ENCODE results near the gene EIF2AK2.
"Not testable (repeated sequence)": the region's sequence is repeated elsewhere in the genome, so short reads cannot be mapped to it uniquely, and the experiment has no call there.

EIF2AK2 gene

GRCh38 chr2:37156857-37157714, at the start of gene EIF2AK2:
TSS of gene EIF2AK2 (minus strand) at chr2:37156980. CDS start at chr2:37147806, 9,174 bp downstream.
- peak; percentile 82 for DNase-seq

GRCh38 chr2:37205689-37206341, 49.0 kb upstream of the EIF2AK2 start:
- DNase-seq: no peak

DNA sequence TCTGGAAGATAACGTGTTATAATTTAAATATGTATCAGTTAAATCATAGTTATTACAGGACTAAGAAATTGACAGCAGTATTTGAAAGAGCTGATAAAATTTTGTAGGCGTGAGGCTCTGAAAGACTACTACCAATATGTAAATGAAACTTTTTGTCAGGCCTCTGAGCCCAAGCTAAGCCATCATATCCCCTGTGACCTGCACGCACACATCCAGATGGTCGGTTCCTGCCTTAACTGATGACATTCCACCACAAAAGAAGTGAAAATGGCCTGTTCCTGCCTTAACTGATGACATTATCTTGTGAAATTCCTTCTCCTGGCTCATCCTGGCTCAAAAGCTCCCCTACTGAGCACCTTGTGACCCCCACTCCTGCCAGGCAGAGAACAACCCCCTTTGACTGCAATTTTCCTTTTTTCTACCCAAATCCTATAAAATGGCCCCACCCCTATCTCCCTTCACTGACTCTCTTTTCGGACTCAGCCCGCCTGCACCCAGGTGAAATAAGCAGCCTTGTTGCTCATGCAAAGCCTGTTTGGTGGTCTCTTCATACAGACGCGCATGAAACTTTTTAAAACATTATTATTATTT, 48.4 kb upstream of the EIF2AK2 start:
- not testable (repeated sequence) for DNase-seq

DNA sequence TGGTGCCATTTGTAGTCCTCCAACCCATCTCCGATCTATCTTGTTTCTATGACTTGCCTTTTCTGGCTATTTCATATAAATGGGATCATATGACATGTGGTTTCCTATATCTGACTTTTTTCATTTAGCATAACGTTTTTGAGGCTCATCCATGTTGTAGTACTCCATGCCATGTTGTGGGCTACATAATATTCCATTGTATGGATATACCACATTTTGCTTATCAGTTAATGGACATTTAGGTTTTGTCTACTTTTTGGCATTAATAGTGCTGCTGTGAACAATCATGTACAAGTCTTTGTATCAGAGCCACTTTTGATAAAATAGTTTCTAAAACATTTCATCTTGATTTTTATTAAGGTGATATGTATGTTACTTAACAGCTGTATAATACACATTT, 46.9 kb upstream of the EIF2AK2 start:
- DNase-seq: no peak

GRCh38 chr2:37201766-37202165, 45.0 kb upstream of the EIF2AK2 start:
- no peak for DNase-seq

DNA sequence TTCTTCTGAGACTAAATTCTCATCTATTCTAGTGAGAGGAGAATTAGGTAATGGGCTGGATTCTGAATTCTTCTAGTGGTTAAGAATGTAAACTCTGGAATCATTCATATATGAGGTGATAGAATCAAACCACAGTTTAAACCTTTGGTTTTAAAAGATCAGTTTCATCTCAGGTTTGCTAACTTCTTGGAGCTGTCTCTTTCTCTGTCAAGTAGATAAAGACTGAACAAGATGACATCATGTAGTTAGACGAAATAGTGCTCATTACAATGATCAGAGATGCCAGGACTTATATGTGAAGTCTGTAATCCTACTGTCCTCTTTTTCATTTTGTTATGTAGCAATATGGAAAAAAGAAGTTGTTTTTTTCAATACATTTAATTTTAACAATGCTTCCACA, 44.4 kb upstream of the EIF2AK2 start:
- no peak for DNase-seq

DNA sequence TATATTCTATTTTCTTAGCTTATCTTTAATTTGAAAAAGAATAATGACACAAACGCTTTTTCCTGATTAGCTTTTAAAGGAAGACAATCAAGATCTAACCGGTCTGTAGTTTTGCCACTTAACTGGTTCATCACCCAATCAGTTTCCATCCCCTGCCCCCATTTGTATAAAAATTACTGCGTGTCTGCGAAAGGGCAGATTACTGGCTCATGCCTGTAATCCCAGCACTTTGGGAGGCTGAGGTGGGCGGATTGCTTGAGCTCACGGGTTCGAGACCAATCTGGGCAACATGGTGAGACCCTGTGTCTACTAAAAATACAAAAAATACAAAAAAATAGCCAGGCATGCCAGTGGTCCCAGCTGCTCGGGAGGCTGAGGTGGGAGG, 41.9 kb upstream of the EIF2AK2 start:
- no peak for DNase-seq

DNA sequence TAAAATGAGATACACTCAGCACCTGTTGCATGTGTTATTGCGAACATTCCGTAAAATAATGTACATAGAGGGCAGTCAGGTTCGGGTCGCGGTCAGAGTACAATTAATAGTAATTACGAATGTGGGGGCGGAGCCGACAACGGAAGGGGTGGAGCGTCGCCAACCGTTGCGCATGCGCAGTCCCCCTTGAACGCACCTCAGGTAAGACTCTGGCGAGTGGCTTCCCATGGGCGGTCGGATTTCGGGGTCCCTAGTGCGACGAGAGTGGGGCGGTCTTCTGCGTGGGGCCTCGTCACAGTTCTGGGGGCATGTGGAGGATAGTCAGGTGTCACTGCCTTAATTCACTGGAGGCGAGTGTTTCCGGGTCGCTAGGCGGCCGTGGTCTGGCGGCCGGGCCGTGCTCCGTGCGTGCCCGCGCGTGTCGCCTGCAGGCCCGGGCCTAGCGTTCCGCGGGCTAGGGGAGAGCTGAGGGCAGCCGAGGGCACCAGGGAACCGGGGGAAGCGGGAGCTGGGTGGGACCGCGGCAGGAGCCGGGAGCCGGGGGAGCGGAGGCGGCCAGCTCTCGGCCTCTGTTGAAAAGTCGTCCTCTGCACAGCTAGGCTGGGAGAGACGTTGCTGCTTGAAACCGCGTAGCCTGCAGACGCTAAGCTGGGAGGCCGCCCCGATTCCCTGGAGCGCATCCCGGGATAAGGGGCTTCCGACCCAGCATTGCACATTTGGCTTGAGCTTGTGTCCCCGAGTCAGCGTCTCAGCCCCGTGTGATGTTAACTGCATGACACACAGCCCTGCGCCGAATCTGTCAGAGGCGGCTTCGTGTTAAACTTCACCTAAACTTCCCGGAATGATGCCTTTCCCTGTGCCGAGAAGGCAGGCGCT, 39.8 kb upstream of the EIF2AK2 start, which contains the start of gene CEBPZOS:
Gene CEBPZOS, plus strand, starts transcription at position 177 of the 876 bp plus-strand sequence. CDS start 3,209 bp downstream, outside the sequence.
- DNase-seq: peak; percentile 94

DNA sequence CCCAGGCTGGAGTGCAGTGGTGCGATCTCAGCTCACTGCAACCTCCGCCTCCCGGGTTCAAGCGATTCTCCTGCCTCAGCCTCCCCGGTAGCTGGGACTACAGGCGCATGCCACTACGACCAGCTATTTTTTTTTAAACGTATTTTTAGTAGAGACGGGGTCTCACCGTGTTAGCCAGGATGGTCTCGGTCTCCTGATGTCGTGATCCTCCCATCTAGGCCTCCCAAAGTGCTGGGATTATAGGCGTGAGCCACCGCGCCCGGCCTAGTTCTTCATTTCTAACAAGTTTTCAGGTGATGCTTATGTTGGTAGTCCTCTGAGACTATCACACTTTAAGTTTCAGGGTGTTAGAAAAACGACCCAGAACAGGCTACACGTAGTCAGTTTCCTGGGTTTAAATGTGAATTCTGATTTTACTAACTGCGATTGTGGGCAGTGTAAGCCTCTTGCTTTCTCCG, 39.1 kb upstream of the EIF2AK2 start:
- DNase-seq: not testable (repeated sequence)

DNA sequence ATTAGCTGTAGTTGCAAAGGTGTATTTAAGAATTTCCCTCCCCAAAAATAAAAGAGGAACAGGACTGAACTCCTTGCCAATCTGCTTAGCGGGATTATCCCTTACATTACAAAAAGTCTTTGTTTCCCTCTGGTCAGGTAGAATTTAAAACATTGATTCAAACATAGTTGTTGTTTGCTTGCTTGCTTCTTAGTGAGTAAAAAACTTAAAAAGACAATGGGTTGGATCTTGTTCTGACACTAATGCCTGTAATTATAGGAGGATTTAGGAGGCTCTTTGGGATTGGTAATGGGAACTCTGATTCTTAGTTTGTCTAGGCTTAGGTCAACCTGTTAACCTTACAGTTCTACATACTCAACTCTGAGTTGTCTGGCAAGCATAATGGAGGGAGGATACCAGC, 35.8 kb upstream of the EIF2AK2 start:
- no peak for DNase-seq

DNA sequence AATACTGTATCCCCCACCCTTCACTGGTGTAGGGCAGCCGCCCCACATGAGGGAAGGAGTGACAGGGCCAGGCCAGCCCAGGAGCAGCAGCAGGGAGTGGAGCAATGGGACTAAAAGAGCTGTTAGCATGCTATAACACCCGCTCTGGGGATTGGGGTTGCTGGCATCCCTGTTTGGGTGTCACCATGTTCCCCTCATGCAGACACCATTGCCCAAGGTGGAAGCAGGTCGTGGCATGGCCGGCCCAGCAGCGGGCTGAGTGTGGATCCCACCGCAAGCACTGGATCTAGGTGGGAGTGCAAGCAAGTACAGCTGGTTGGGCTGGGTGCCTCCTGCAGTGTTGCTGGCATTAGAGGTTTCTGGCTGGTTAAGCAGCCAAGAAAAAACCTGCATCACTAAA, 35.0 kb upstream of the EIF2AK2 start:
- DNase-seq: no peak

GRCh38 chr2:37191253-37191652, 34.5 kb upstream of the EIF2AK2 start:
- no peak for DNase-seq

- DNase-seq: no peak
Observed at GRCh38 chr2:37190290-37190689, 33.5 kb upstream of the EIF2AK2 start.

GRCh38 chr2:37189452-37190153, 32.8 kb upstream of the EIF2AK2 start:
- no peak for DNase-seq

DNA sequence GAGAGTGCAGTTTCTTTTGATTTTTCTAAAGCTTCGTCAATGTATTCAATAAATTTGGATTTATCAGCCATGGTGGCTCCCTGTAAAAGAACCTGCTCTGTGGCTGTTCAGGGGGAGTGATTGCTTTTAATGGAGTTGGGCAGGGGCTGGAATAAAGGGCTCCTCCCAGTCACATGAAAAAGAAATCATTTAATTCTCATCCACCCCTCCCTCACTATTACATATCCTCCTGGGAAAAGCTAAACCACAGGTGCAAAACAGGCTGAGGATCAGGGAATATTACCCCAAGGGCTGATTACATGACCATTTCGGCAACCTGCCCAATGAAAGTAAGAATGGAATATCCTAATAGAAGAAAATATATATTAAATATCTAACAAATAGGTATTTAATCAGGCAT, 31.8 kb upstream of the EIF2AK2 start, which contains the start of gene SULT6B1:
Gene SULT6B1, minus strand, starts transcription at position 101 of the 400 bp plus-strand sequence. Its CDS starts 30 bp downstream, at position 71.
- no peak for DNase-seq

DNA sequence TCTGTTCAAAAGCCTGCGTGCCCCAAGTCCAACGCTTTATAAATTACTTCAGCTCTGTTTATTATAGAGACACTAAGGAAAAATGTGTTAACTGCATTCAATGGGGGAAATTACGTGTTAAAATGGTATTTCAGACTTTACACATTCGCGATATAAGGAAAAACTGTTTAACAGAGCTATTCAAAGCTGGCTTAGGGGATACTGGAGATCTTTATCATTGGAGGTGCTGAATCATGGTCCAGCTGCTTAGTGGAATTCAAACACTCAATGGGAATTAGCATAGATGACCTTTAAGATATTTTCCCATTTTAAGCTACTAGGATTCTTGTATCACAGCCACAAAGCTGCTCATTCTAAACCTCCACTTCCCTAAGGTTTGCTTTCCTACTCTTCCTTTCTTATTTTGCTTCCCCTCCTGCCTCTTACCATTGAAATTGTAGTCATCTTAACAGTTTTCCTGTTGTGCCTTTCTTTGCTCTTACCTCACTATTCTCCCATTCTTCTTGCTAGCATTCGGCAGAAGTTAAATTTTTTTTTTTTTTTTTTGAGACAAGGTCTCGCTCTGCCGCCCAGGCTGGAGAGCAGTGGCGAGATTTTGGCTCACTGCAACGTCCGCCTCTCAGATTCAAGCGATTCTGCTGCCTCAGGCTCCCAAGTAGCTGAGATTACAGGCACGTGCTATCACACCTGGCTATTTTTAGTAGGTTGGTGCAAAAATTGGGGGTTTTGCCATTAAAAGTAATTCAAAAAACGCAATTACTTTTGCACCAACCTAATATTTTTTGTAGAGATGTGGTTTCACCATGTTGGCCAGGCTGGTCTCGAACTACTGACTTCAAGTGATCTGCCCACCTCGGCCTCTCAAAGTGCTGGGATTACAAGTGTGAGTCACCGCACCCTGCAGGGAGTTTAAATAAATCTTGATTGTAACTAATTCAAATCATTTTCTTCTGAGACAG, 25.2 kb upstream of the EIF2AK2 start:
- DNase-seq: no peak

DNA sequence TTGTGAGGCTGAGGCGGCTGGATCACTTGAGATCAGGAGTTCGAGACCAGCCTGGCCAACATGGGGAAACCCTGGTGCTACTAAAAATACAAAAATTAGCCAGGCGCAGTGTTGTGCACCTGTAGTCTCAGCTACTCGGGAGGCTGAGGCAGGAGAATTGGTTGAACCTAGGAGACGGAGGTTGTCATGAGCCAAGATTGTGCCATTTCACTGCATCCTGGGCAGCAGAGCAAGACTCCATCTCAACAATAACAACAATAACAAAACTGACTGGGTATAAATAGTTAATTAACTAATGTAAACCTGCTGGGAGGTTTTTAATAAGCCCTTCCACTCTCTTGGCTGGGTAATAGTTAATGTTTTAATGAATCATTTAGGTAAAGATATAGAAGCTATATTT, 23.9 kb upstream of the EIF2AK2 start:
- no peak for DNase-seq

DNA sequence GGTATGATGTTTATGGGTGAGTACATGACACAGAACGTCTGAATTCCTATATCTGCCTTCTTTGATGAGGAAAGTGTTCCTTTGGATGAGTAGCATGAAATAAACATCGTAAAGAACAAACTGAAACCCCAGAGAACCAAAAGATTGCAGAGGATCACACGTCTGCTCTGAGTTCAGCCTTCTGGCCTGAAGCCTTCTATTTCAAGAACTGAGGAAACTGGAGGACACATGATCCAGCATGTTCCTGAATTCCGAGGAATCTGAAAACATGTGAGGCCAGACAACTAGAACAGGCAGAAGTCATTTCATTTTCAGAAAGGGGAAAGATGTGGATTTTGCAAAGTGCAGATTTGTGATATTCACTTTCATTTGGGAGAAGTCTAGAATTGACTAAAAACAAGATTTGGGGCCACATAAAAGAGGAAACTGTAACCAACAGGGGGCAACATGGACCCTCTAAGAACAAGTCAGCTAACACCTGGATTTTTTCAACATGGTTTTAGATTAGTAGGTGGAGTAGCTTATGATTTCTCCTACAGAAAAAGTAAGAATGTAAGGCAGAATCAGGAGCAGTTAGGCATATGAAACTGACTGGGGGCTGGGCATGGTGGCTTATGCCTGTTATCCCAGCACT, 23.3 kb upstream of the EIF2AK2 start:
- no peak for DNase-seq

DNA sequence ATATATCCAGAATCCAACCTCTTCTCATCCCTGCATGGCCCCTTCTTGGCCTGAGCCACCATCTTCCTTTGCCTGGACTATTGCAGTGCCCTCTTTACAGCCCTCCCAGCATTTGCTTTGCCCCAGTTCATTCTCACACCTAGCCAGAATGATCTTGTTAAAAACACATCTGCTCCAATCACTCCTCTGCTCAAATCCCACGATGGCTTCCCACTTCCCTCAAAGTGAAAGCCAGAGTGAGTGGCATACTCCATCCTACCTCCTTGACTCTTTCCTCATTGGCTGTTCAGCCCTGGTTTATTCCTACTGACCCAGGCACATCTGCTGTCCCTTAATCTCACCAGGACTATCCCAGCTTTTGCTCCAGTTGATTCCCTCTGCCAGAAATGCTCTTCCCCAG, 17.0 kb upstream of the EIF2AK2 start:
- DNase-seq: no peak

DNA sequence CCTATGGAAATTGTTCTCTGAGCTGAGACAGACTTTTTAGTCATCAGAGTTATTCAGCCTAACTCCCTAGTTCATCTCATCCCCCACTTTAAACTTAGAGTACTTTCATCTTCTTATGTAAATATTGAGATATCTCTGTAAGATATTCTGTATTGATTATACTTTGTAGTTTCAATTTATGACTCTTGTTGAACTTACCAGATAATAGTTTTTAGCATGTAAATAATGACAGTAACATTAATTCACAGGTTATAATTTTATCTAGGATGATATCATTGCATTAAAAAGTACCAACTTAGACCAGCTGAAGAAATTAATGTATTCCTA, 14.8 kb upstream of the EIF2AK2 start:
- DNase-seq: no peak
